Measurements from ENCODE around the gene L3MBTL4. TPM values are rescaled to one million over a fixed set of nuclear protein-coding genes. Genes with fewer than 3 reads are reported as not detected.
"Not testable (repeated sequence)": the region's sequence is repeated elsewhere in the genome, so short reads cannot be mapped to it uniquely, and the experiment has no call there.

The L3MBTL4 gene
- total RNA-seq, 1 donor from 2014 or later: 0.89 TPM

DNA sequence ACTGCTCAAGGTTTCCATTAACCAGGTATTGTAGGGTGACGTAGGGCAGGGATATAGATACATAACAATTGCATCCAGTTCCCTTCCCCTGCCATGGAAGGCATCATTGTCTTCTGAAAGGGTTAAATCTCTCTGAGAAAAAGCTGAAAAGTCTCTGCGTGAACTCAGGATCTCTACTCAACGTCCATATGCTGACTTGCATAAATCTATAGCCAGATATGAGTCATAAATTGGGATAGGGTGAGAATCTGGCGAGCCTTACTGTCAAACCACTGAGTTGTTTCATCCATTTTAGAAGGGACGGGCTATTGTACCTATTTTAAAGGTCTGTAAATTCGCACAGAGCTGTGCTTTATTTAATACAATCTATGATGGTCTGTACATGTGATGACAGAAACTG, 258.3 kb downstream of the L3MBTL4 start:
- ATAC-seq (no peak), DNase-seq (no peak)
- intact Hi-C loops (cut with micrococcal nuclease): no loop called here

DNA sequence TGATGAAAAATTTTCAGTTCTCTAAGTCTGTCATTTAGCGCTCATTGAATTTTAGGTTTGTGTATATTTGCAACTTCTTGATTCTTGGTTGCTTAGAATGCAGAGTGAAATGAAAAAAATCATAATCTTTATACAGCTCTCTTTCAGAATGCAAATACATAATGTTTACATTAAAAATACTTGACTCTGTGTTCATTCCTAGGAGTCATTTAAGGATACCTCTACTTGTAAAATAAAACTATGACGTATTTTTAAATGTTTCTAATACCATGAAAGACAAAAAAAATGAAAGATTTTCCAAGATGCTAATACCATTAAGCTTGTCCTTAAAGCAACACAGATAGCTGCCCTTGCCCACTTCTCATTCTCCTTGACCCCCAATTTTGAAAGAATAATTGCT, 259.0 kb downstream of the L3MBTL4 start:
- no peak for ATAC-seq

DNA sequence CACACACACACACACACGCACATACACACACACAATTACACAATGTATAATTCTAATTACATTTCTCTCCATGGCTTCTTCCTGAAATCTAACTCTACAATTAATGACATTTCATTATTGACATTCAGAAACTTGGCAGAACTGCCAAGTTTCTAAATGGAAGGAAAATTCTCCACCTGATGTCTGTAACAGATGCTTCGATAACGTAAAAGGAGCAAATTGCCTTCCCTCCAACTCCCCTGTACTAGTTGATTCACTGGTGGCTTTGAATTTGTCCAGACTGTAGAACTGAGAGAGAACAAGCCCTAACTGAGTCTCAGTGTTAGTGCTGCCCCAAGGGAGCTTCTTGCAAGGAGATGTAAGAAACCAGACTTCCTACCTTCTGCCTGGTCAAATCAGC, 264.3 kb downstream of the L3MBTL4 start:
- ATAC-seq: no peak
- no peak for DNase-seq
- intact Hi-C loops (cut with micrococcal nuclease): no loop called here

More for the DNA sequence above, 259.0 kb downstream of the L3MBTL4 start:
- intact Hi-C loops (cut with micrococcal nuclease): no loop called here
- DNase-seq: no peak

DNA sequence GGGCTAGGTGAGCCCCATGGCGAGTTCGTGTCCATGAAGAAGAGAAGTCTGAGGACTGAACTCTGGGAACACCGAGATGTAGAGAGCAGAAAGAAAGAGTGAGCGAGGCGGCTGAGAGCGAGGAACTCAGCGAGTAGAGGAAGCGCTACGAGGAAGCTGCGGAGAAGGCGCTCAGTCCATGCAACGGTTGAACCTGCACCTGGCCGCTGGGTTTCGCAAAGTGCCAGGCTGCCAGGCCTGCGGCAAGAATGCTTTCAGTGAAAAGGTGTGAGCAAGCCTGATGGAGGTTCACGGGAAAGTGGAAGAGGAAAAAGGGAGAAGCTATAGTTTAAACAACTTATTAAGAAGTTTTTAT, 268.4 kb downstream of the L3MBTL4 start:
- ATAC-seq: no peak
- intact Hi-C loops (cut with micrococcal nuclease): no loop called here
- no peak for DNase-seq

DNA sequence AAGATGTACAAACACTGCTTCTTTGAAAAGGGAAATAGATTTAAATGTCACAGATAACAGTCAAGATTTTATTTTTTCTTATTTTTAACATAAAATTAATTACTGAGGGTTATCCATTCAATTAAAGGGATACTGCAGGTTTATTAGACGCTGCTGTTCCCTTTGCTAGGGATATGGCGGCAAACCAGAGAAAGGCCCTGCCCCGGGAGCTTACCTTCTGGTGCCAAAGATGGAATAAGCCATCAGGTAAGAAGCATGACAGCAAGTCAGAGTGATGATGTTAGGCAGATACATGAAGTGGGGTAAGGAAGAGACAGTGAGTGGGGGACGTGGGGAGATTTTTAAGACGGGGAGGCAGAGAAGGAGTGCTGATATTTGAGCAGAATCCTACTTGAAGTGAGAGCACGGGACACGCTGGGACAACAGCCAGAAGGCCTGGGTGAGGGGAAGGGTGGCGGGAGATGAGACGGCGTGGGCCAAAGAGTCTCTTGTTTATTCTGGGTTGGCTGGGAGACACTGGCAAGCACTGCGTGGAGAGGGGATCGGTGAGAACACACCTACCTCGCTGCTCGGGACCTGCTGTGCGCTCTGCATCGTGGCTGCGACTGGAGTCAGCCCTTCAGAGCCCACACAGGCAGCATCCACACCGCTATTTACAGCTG, 268.9 kb downstream of the L3MBTL4 start:
- intact Hi-C loops (cut with micrococcal nuclease): no loop called here
- DNase-seq (peak; percentile 83), ATAC-seq (peak; percentile 99)

DNA sequence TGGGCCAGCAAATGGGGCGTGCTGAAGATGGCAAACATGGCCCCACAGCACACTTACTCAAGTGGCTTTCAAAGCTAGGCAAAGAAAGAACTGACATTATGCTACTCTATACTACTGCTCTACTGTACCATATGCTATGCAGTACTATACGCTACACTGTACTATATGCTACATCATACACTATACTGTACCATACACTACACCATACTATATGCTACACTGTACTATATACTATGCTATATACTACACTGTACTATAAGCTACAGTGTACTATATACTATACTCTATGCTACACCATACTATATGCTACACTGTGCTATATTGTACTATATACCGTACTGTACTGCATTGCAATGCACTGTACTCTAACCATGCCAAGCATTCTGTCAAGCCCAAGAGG, 275.7 kb downstream of the L3MBTL4 start:
- DNase-seq: no peak
- no peak for ATAC-seq
- intact Hi-C loops (cut with micrococcal nuclease): no loop called here

DNA sequence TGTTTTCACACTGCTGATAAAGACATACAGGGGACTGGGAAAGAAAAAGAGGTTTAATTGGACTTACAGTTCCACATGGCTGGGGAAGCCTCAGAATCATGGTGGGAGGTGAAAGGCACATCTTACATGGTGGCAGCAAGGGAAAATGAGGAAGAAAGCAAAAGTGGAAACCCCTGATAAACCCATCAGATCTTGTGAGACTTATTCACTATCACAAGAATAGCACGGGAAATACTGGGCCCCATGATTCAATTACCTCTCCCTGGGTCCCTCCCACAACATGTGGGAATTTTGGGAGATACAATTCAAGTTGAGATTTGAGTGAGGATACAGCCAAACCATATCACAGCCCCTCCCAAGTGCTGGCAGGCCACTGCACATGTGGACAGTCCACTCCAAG, 278.8 kb downstream of the L3MBTL4 start:
- intact Hi-C loops (cut with micrococcal nuclease); DNase-seq; ATAC-seq: not testable (repeated sequence)

DNA sequence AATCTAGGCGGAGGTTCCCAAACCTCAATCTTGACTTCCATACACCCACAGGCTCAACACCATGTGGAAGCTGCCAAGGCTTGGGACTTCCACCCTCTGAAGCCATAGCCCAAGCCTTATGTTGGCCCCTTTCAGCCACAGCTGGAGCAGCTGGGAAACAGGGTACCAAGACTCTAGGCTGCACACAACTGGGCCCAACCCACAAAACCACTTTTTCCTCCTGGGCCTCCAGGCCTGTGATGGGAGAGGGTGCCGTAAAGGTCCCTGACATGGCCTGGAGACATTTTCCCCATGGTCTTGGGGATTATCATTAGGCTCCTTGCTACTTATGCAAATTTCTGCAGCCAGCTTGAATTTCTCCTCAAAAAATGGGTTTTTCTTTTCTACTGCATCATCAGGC, 279.7 kb downstream of the L3MBTL4 start:
- ATAC-seq; intact Hi-C loops (cut with micrococcal nuclease): not testable (repeated sequence)

DNA sequence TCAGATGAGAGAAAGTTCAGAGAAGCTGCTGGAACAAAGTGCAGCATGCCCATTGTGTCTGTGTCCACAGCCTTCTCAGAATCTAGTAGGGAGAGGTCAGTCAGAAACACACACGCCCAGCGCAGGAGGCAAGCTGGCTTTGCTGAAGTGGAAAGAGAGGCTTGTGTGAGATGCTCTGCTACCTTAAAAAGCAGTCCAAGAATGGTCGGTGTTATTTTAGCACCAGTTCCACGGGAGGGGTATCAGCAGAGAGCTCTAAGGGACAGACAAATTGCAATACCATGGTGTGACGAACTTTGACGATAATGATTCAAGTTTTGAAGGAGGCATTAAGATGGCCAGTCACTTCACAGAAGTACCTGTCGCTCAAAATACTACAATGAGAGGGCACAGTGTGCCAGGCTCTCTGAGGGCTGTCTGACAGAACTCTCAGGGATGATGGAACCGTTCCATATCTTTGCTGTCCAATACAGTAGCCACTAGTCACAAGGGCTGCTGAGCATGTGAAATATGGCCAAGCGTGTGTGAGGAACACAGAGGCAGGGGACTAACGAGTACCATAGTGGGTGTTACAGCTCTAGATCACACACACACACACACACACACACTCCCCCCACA, 281.9 kb downstream of the L3MBTL4 start:
- peak; percentile 58 for DNase-seq
- peak; percentile 99 for ATAC-seq
- intact Hi-C loops (cut with micrococcal nuclease): no loop called here

More for the DNA sequence above, 279.7 kb downstream of the L3MBTL4 start:
- not testable (repeated sequence) for DNase-seq

DNA sequence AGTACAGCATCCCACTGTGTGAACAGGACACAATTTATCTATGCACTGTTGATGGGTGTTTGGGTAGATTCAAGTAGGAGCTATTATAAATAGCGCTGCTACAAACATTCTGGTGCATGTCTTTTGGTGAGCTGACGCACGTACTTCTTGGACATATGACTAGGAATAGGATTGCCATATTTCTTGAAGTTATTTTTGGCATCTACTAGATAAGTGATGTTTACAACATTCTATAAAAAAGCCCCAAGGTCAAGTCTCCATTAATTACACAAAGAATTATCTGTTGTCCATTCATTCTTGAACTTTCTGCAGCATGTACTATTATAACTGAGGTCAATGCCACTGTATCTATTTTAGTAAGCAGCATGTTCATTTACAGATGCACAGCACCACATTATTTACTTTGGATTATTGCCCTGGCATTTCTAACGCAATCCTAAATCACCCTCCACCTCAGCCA, 293.9 kb downstream of the L3MBTL4 start:
- intact Hi-C loops (cut with micrococcal nuclease): no loop called here
- ATAC-seq (peak; percentile 98), DNase-seq (no peak)

DNA sequence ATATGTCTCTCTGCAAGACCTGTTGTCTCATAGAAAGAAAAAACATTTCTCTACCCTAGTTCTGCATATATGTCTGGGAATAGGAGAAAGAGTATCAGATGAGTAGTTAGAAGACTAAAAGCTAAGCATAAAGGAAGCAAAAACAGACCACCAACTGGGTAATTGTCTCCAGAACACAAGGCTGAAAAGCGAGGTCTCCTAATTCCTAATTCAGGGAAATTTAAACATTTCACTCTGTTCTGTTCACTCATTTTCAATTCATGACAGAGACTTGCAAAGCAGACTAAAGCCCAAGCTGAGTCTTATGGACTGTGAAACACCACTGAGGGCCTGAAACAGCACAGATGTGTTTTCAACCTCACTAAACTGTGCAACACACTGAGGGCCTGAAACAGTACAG, 294.9 kb downstream of the L3MBTL4 start:
- DNase-seq: no peak
- intact Hi-C loops (cut with micrococcal nuclease): no loop called here
- peak; percentile 18 for ATAC-seq

DNA sequence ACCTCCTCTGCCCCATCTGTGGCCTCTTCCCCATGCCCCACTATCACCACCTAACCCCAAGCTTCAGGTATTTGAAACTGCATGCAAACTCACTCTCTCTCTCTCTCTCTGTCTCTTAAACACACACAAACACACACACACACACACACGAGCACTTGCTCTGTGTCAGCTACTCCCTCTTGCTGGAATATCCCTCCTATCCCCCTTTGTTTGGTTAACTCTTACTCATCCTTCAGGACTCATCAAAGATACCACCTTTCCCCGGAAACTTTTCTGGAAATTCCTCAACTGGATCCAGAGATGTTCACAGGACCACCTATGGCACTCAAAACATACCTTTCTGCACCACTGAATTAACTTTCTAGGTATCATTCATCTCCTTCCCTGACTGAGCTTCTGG, 296.6 kb downstream of the L3MBTL4 start:
- intact Hi-C loops (cut with micrococcal nuclease): no loop called here
- ATAC-seq (no peak), DNase-seq (no peak)

DNA sequence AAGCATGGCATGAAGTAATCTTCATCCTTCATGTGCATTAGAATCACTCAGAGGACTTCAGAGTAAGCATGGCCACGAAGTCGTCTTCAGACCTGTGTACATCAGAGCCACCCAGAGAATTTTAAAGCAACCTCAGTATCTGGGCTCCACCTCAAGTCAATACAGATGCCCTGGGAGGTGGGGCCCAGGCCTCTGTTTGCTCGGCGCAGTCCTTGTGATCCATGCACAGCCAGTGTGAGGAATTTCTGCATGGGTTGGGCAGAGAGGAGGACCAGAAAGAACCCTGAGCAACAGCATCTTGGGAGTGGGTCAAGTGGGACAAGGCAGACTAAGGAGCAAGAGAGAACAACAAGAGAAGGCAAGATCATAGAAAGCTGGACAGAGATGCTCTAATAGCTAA, 299.0 kb downstream of the L3MBTL4 start:
- ATAC-seq (no peak), DNase-seq (no peak)
- intact Hi-C loops (cut with micrococcal nuclease): no loop called here

DNA sequence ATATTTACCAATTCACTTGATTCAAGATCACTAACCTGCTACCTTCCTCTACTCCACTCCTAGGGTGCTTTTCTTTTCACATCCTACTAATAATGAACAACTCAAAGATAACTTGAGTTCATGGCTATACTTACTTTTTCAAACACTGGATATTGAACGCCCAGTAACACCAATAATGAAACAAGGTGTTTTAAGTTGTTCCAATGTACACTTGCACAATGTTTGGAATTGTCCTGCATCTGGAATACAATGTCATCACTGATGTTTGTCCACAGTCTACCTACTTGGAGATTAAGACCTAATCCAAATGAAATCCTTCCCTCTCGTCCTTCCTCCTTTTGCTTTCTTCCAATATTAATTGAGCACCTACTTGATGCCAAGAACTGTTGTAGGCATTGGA, 301.1 kb downstream of the L3MBTL4 start:
- intact Hi-C loops (cut with micrococcal nuclease): no loop called here
- no peak for DNase-seq
- no peak for ATAC-seq

DNA sequence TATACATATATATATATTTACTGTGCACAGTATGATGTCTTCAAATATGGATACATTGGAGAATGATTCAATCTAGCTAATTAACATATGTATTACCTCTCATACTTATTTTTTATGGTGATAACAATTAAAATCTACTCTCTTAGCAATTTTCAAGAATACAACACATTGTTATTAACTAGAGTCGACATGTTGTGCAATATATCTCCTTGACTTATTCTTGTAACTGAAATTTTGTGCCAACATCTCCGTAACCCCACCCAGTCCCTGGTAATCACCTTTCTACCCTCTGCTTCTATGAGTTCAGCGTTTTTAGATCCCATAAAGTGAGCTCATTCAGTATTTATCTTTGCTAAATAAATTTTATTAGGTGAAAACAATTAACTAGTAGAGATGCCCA, 303.0 kb downstream of the L3MBTL4 start:
- DNase-seq: no peak
- intact Hi-C loops (cut with micrococcal nuclease): no loop called here
- no peak for ATAC-seq

DNA sequence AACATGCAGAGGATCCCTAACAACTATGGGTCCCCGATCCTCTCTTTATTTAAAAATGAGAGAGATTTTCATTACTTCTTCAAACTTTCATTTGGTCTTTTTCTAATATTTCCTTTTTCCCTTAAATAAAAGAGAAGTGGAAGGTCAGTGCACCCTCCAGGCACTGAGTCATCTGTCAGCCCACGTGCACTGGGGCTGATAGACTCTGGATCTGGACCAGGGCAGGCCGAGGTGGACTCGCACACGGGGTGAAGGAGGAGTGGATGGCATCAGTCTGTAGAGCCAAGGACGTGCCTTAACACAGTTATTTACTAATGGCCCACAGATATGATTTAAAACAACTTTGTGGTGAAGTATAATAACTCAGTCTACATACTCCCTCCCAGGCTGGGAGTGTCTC, 305.0 kb downstream of the L3MBTL4 start:
- DNase-seq (no peak), ATAC-seq (peak; percentile 79)
- intact Hi-C loops (cut with micrococcal nuclease): no loop called here

DNA sequence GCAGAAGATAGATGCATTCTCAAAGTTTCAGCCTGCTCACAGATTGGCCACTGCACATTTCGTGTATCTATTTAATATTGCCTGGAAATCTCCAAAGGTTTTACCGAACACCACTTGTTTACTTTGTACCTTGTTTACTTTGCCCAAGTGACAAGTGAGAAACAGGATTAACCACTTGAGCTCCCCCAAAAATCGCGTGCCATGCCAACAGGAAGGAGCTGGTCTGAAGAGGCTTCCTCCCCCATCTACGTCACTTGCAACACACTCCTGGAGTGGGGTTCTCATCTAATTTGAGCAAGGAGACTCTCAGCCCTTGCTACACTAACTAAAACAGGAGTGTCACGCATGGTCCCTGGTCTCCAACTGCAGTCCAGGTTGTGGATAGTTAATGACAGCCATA, 306.9 kb downstream of the L3MBTL4 start:
- no peak for DNase-seq
- intact Hi-C loops (cut with micrococcal nuclease): no loop called here
- no peak for ATAC-seq

DNA sequence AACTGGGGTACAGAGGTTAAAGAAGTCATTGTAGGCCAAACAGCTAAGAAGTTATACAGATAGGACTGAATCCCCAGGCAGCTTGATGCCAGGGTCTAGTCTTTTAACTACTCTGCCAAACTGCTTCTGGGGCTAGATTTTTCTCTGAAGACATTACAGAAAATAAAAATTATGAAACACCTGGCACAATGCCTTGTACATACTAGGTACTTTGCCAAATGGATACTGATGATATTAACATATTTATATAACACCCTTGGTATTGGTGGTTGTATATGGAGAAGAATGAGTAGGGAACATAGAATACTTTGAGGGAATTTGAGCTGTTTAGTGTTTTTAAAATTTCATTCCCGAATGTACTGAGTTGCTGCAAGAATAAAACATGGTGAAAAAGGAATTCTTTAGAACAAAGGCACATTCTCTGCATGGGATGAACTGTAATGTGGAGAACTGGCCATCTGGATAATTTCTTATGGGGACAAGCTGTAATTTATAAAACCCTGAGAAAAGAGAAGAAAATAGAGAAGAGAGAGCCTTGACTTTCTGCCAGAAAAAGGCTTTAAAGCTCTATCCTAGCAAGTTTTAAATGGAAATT, 308.5 kb downstream of the L3MBTL4 start:
- intact Hi-C loops (cut with micrococcal nuclease): no loop called here
- no peak for ATAC-seq
- no peak for DNase-seq

DNA sequence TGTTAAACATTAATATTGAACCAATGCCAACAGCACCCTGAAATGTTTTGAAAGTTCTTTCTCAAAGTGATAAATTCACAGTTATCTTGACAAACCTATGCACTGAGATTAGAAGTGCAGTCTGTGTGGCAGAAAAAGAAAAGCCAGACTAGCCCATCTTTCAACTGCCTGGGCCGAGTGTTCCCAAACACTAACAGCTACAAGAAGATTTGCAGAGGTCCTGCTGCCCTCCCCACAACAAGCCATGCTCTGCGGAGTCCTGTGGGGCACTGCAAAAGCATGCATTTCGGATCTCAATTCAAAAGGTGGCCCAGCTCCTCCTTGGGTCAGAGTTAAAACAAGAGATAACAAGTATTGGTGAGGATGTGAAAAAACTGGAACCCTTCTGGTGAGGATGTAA, 311.0 kb downstream of the L3MBTL4 start:
- DNase-seq (no peak), ATAC-seq (no peak)
- intact Hi-C loops (cut with micrococcal nuclease): no loop called here

DNA sequence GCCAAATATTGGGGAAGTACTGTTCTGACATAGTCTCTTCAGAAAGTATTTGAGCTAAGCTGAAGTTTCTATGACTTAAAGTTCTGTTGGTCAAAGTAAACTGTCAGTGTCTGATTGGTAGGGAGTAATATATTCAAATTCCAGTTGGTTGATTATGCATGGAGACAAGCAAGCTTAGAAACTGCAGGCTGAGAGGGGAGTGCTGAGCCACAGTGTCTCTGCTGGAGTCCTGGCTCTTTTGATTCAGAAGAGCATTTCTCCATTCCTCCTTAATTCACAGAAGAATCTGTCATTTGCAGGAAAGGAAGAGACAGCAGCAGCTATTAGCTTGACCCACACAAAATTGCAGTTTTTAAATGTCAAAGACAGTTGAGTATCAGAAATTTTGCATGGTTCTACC, 318.0 kb downstream of the L3MBTL4 start:
- intact Hi-C loops (cut with micrococcal nuclease): no loop called here
- no peak for ATAC-seq

DNA sequence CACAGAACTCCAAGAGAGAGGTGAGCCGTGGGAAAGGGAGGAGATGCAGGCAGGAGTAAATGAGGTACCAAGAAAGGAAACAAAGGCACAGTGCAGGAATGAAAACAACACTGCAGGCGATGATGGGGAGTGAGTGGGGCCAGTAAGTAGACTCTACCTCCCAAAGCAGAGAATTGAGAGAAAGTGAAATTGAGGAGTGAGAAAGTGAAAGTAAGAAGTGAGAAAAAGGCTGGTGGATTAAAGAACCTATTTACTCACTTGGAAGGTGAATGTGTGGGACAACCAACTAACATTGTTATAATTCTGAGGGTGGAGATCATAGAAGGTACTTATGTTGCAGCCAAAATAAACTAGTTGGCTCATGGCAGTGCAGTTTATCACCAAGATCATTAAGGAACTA, 326.3 kb downstream of the L3MBTL4 start:
- intact Hi-C loops (cut with micrococcal nuclease): no loop called here
- ATAC-seq: no peak
- DNase-seq: no peak

More for the DNA sequence above, 318.0 kb downstream of the L3MBTL4 start:
- DNase-seq: no peak

All from left ventricle myocardium superior (tissue), 1 donor.